ENCODE measurements around the gene FAM151A. TPM values are rescaled to one million over a fixed set of nuclear protein-coding genes. Genes with fewer than 3 reads are reported as not detected.

Gene FAM151A
- total and polyA plus RNA-seq, 2 donors (not counting 3 experiments of a cell fraction or from before 2014, with no cell fraction given), result not detected

GRCh38 chr1:54652168-54652567, 28.8 kb upstream of the FAM151A start:
- Histone ChIP-seq H3K4me1 (ENCODE audit: control insufficient read depth, extremely low read depth, insufficient read depth, low read length) (no peaks in the 10 kb centered on the region), H4K20me1 (replicated peaks; ENCODE audit: control insufficient read depth, extremely low read depth, insufficient read depth, low read length) (no peaks in the 10 kb centered on the region), H3K79me2 (ENCODE audit: control insufficient read depth, insufficient read depth, low read length) (no peaks in the 10 kb centered on the region), H2AFZ (ENCODE audit: low read depth, low read length) (no peak overlapping the region), H3K4me2 (ENCODE audit: insufficient read depth, low read length) (no peak overlapping the region), H3K27me3 (ENCODE audit: control insufficient read depth in 2 of 2, insufficient read depth in 2 of 2, low read length in 2 of 2) (peaks cover 0 to 14% of the 10 kb centered on the region in 2 experiments), H3K9ac (replicated peaks; ENCODE audit: extremely low read depth, insufficient read depth, low read length) (no peak overlapping the region), H3K27ac (ENCODE audit: insufficient read depth, low read depth, low read length) (no peak overlapping the region), H3K9me3 (replicated peaks; ENCODE audit: control insufficient read depth, insufficient read depth, low read length) (no peaks in the 10 kb centered on the region), H3K36me3 (ENCODE audit: control insufficient read depth in 2 of 2, extremely low read depth in 1 of 2, insufficient read depth in 2 of 2, low read length in 2 of 2) (no peaks in the 10 kb centered on the region), H3K9me1 (replicated peaks; ENCODE audit: control insufficient read depth, extremely low read depth, insufficient read depth, low read length) (no peaks in the 10 kb centered on the region), H3K4me3 (replicated peaks in 1 of 3; ENCODE audit: insufficient read depth in 1 of 3, low read depth in 1 of 3, low read length in 3 of 3) (no peak overlapping the region)
- intact Hi-C loops (cut with micrococcal nuclease), result no loop called here
- DNase-seq (ENCODE audit: low read depth, low spot score), result no peak
- FAIRE-seq, result no peak
- BruUV-seq (replicated peaks), result no TSS peak
- ChIA-PET CTCF (no interaction called here), POLR2A (no interaction called here)
- dilution Hi-C loops (cut with MboI; ENCODE audit: extremely low pct_ligation_motif_present, low sequenced_read_pairs), result no loop called here
- TF ChIP-seq CTCF (IDR thresholded peaks at IDR 0.05; ENCODE audit: extremely low read depth in 1 of 2, insufficient read depth in 1 of 2, low read depth in 1 of 2, low read length in 2 of 2) (no peak), POLR2AphosphoS5 (IDR thresholded peaks at IDR 0.05; ENCODE audit: insufficient read depth, low read depth, low read length) (no peak)

- DNase-seq (ENCODE audit: low read depth, low spot score) (no peak), FAIRE-seq (no peak)
- CTCF ChIA-PET, result no interaction called here
- Histone ChIP-seq H4K20me1 (replicated peaks; ENCODE audit: control insufficient read depth, extremely low read depth, insufficient read depth, low read length) (no peaks in the 10 kb centered on the region), H3K4me3 (replicated peaks in 1 of 3; ENCODE audit: insufficient read depth in 1 of 3, low read depth in 1 of 3, low read length in 3 of 3) (no peak overlapping the region), H3K79me2 (ENCODE audit: control insufficient read depth, insufficient read depth, low read length) (no peaks in the 10 kb centered on the region), H3K9me1 (replicated peaks; ENCODE audit: control insufficient read depth, extremely low read depth, insufficient read depth, low read length) (no peaks in the 10 kb centered on the region), H3K4me2 (ENCODE audit: insufficient read depth, low read length) (no peak overlapping the region), H3K9ac (replicated peaks; ENCODE audit: extremely low read depth, insufficient read depth, low read length) (no peak overlapping the region), H3K36me3 (ENCODE audit: control insufficient read depth in 2 of 2, extremely low read depth in 1 of 2, insufficient read depth in 2 of 2, low read length in 2 of 2) (no peaks in the 10 kb centered on the region), H3K27me3 (ENCODE audit: control insufficient read depth in 2 of 2, insufficient read depth in 2 of 2, low read length in 2 of 2) (peaks cover 0 to 14% of the 10 kb centered on the region in 2 experiments), H3K9me3 (replicated peaks; ENCODE audit: control insufficient read depth, insufficient read depth, low read length) (no peaks in the 10 kb centered on the region), H3K4me1 (ENCODE audit: control insufficient read depth, extremely low read depth, insufficient read depth, low read length) (no peaks in the 10 kb centered on the region), H3K27ac (ENCODE audit: insufficient read depth, low read depth, low read length) (no peak overlapping the region), H2AFZ (ENCODE audit: low read depth, low read length) (no peak overlapping the region)
- POLR2A ChIA-PET, result no interaction called here
- dilution Hi-C loops (cut with MboI; ENCODE audit: extremely low pct_ligation_motif_present, low sequenced_read_pairs) (no loop called here), intact Hi-C loops (cut with micrococcal nuclease) (no loop called here)
- TF ChIP-seq MYC (IDR thresholded peaks at IDR 0.05; ENCODE audit: low read depth, low read length), result no peak
- BruUV-seq (replicated peaks), result no TSS peak
These were observed 28.3 kb upstream of the FAM151A start for GRCh38 chr1:54651608-54652007.

Measured in endothelial cell of umbilical vein (primary cell).